Heart right ventricle (tissue), 16 donors: ENCODE measurements around the gene VRK1. TPM values are rescaled to one million over a fixed set of nuclear protein-coding genes. Genes with fewer than 3 reads are reported as not detected.

Experiments used
- ATAC-seq, 8 donors: fragments of 200-7000 bp; cut with Tn5 transposase; one replicate each; pipeline ENCODE4 v1.9.1; 2020; ENCODE audit warnings: mild to moderate bottlenecking in 8 of 8, moderate library complexity in 8 of 8, moderate number of reproducible peaks in 1 of 8
- DNase-seq, 2 donors: peaks; one replicate each; pipeline ENCODE4 v3.0.0-alpha.2; 2020
- H3K27ac ChIP-seq, 10 donors: fragments of 200-600 bp; sonication (generic) in 2 of 10; one replicate each; pipeline versions ENCODE4 v1.5.0 to v1.8.0; 2020 to 2022; ENCODE audit warnings: mild to moderate bottlenecking in 3 of 10
- H3K27me3 ChIP-seq, 7 donors: fragments of 200-600 bp; one replicate each; pipeline ENCODE4 v1.8.0; 2021 to 2022; ENCODE audit warnings: mild to moderate bottlenecking in 2 of 7
- H3K36me3 ChIP-seq, 9 donors: fragments of 200-600 bp; sonication (generic) in 1 of 9; one replicate each; pipeline versions ENCODE4 v1.5.0 to v1.8.0; 2020 to 2022; ENCODE audit warnings: mild to moderate bottlenecking in 2 of 9
- H3K4me1 ChIP-seq, 9 donors: fragments of 200-600 bp; sonication (generic) in 1 of 9; one replicate each; pipeline versions ENCODE4 v1.5.0 to v1.8.0; 2020 to 2022; ENCODE audit warnings: mild to moderate bottlenecking in 4 of 9
- H3K4me3 ChIP-seq, 10 donors: fragments of 200-600 bp; sonication (generic) in 2 of 10; one replicate each; pipeline versions ENCODE4 v1.5.0 to v1.8.0; 2020 to 2022; ENCODE audit warnings: mild to moderate bottlenecking in 7 of 10, moderate library complexity in 2 of 10
- H3K9me3 ChIP-seq, 11 donors: fragments of 200-600 bp in 10 of 11; sonication (generic) in 2 of 11; one replicate each; pipeline versions ENCODE4 v1.5.0 to v1.8.0; 2013 to 2022; ENCODE audit warnings: mild to moderate bottlenecking in 2 of 11, control low read depth in 1 of 11, moderate library complexity in 1 of 11
- WGBS, 2 donors: extraction: QIAGEN DNeasy Blood & Tissue Kit; methylation state at CpG; one replicate each; pipeline ENCODE4 v1.1.7; 2013; ENCODE audit warnings: inconsistent platforms in 1 of 2; 5-methylcytosine and 5-hydroxymethylcytosine counted together
- intact Hi-C, 10 donors: fragments of 100-400 bp; cut with DNase I; formaldehyde crosslinking; loops; one replicate each; pipeline versions ENCODE4 v1.11.1 to v1.14.2; 2022
- polyA plus RNA-seq, 2 donors: library from polyadenylated mRNA; stranded (reverse); fragments of 200-250 nt; gene quantifications; one replicate each; pipeline ENCODE4 v1.2.3, GENCODE V29; 2013
- total RNA-seq, 10 donors: library from RNA; stranded (reverse); fragmentation: NEBNext Ultra II Directional in 3 of 10; extraction: Animal tissue kit (Norgen Biotek cat#: 25700) in 3 of 10; gene quantifications; one replicate each; pipeline versions ENCODE4 v1.2.1 to v1.2.4, GENCODE V29; 2021 to 2023
- TF ChIP-seq, protein P1 (sequence below), 9 donors: fragments of 200-600 bp; sonication (generic) in 2 of 9; IDR thresholded peaks; one replicate each; pipeline versions ENCODE4 v1.5.0 to v1.8.0; 2021 to 2022; ENCODE audit warnings: antibody characterized with exemption in 9 of 9, mild to moderate bottlenecking in 5 of 9, moderate library complexity in 1 of 9
- donor health status: Arrhythmogenic right ventricular cardiomyopathy.
- donor health status: ischemic (EF 13 %, LVEDD 7.1; RV severe dilation, severe dysfunction).
- donor health status: healthy with polysubstance abuse.
- donor health status: DM: no; HTN: yes; CAD: no.
- donor health status: DM: no; HTN: no; CAD: no.
- donor health status: ischemic (EF 25% LVEDD 6.9; RV normal size, moderate dysfunction).
- donor health status: ischemic (EF 25% LVEDD 5.7; RV mildly dilated, moderate dysfunction).
- donor health status: healthy.
- donor health status: DM: yes; HTN: yes; CAD: no.
- donor health status: Ischemic cardiomyopathy.
- donor health status: ischemic (EF 35%, LVEDD 5.7; RV mildly dilated, moderate dysfunction).
- donor health status: nonischemic (EF 11% LVEDD 7.7; RV severe dilation, severe dysfunction).
- donor health status: DM: yes; HTN: yes; CAD: no.
- donor health status: PGD.
- donor health status: ischemic (EF 29% LVEDD 5.4; RV normal size, mild dysfunction).
- donor health status: nonischemic (EF 23%, LVEDD 6.1; RV moderate dilation, normal function).

The VRK1 gene
- total and polyA plus RNA-seq, 12 donors = 2.3 to 9.7 (median 7.2) TPM

DNA sequence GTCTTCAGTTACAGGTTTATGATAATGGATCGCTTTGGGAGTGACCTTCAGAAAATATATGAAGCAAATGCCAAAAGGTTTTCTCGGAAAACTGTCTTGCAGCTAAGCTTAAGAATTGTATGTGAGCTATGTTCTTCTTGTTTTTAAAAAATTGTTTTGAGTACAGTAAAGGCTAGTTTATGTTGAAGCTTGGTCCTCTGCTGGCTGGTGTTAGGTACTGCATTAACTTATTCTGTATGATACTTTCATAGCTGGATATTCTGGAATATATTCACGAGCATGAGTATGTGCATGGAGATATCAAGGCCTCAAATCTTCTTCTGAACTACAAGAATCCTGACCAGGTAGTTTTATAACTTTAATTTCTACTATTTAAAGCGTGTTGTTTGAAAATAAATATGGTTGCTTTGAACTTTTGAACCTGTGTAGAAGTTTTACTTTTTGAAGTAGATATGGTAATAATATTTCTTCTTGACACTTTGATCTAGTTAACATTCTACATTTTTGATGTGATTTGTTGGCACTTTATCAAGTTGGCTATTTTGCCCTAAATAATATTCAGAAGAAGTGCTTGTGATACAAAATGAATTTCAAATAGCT is 55.7 kb downstream of the VRK1 start:
- Histone ChIP-seq H3K9me3 (no peaks in the 10 kb centered on the region), H3K4me1 (no peaks in the 10 kb centered on the region), H3K36me3 (peaks cover 0 to 48% (median 4%) of the 10 kb centered on the region in 9 donors), H3K4me3 (no peak overlapping the region), H3K27me3 (no peaks in the 10 kb centered on the region), H3K27ac (no peak overlapping the region)
- ATAC-seq (no peak), DNase-seq (no peak)
- intact Hi-C loops = no loop called here
- 67 to 72% methylated on average over 4 of the region's 4 CpGs for WGBS, 2 donors
- TF ChIP-seq, protein P1, sequence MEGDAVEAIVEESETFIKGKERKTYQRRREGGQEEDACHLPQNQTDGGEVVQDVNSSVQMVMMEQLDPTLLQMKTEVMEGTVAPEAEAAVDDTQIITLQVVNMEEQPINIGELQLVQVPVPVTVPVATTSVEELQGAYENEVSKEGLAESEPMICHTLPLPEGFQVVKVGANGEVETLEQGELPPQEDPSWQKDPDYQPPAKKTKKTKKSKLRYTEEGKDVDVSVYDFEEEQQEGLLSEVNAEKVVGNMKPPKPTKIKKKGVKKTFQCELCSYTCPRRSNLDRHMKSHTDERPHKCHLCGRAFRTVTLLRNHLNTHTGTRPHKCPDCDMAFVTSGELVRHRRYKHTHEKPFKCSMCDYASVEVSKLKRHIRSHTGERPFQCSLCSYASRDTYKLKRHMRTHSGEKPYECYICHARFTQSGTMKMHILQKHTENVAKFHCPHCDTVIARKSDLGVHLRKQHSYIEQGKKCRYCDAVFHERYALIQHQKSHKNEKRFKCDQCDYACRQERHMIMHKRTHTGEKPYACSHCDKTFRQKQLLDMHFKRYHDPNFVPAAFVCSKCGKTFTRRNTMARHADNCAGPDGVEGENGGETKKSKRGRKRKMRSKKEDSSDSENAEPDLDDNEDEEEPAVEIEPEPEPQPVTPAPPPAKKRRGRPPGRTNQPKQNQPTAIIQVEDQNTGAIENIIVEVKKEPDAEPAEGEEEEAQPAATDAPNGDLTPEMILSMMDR (IDR thresholded peaks at IDR 0.05) = peak; percentile 20 to 71 (median 56)

DNA sequence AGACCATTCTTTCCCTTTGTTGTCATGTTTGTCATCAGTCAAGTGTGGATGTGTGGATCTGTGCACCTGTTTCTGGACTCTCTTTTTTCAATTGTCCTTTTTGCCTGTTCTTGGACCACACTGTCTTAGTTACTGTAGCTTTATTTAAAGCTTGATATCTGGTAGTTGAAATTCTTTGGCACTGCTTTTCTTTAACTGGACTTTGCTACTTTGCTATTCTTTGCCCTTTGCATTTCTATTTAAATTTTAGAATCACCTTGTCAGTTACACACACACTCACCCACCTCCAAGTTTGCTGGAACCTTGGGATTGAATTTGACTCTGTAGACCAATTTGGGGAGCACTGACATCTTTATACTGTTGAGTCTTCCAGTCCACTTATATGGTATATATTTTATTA is 61.5 kb downstream of the VRK1 start:
- H3K27me3 ChIP-seq = no peaks in the 10 kb centered on the region
- ATAC-seq = no peak
- intact Hi-C loops = no loop called here

DNA sequence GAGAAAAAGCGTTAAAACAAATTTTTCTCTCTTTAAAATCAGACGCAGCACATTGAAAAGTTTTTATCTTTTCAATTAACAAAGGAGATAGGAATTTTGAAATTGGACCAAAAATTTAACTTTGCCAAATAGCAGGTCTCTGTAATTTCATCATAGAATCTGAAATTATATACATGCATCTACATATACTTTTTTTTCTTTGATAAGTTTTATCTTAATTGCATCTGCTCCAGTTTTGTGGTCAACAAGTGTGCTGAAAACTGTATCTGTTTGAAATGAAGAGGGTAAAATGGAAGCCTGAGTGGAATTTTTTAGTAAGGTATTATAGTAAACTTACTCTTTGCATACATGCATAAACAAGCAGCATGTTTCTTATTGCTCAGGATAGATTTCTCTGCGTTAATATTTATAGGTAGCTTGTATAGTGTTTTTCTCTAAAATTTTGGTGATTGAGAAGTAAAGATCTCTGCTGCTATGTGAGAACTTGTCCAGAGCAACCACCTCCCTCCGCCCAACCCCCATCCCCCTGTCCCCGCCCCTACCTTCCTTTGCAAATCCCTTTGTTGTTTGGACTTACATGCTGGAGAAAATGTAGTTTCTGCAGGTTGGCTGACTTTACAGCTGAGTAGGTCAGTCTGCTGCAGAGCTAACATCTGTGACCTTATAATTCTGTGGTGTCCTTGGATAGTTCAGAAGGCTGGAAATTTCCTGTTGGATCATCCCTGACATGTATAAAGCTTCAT is 64.6 kb downstream of the VRK1 start:
- intact Hi-C loops = no loop called here
- Histone ChIP-seq H3K27ac (no peak overlapping the region), H3K4me3 (no peak overlapping the region), H3K27me3 (no peaks in the 10 kb centered on the region), H3K9me3 (no peaks in the 10 kb centered on the region), H3K36me3 (peaks cover 0 to 25% (median 0%) of the 10 kb centered on the region in 9 donors), H3K4me1 (no peaks in the 10 kb centered on the region)
- ATAC-seq (no peak), DNase-seq (no peak)
- 79 to 86% methylated on average over 5 of the region's 5 CpGs for WGBS, 2 donors
- TF ChIP-seq, protein P1 (IDR thresholded peaks at IDR 0.05) = no peak

More for the DNA sequence above, 61.5 kb downstream of the VRK1 start:
- Histone ChIP-seq H3K36me3 (peaks cover 0 to 47% (median 4%) of the 10 kb centered on the region in 9 donors), H3K9me3 (no peaks in the 10 kb centered on the region), H3K27ac (no peak overlapping the region), H3K4me3 (no peak overlapping the region), H3K4me1 (no peaks in the 10 kb centered on the region)
- no peak for DNase-seq
- TF ChIP-seq, protein P1 (IDR thresholded peaks at IDR 0.05) = no peak

DNA sequence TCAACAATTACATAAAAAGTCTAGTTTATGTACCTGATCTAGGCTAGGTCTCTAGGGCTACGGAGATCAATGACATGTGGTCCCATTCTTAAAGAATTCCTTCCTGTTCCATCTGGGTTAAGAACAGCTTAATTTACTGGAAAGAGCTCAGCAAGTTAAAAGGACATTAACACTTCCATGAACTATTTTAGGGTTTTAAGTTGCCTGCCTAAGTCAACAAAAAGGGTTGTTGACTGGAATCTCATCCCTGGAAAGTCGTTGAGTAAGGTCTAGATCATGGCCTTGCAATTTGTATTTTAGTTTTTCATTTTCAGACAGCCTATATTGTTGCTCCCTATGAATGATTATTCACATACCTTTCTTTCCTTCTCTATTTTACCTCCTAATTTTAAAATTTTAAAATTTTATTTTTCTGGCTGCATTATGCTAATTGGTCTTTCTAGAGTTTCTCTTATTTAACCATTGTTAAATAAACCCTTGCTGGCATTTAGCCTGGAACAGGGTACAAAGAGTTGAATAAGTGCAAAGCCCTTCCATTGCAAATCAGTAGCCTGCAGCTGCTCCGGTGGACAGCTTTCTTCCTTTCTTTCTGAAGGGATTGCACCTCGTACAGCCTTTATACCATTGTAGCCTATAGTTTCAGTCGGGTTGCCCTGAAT is 66.3 kb downstream of the VRK1 start:
- TF ChIP-seq, protein P1 (IDR thresholded peaks at IDR 0.05) = no peak
- H3K36me3 ChIP-seq = peaks cover 0 to 15% (median 0%) of the 10 kb centered on the region in 9 donors
- ATAC-seq (no peak), DNase-seq (no peak)
- H3K4me1 ChIP-seq = no peaks in the 10 kb centered on the region
- 85 to 89% methylated on average over 5 of the region's 5 CpGs for WGBS, 2 donors
- no peaks in the 10 kb centered on the region for H3K9me3 ChIP-seq
- H3K27me3 ChIP-seq = no peaks in the 10 kb centered on the region
- H3K27ac ChIP-seq = no peak overlapping the region
- H3K4me3 ChIP-seq = no peak overlapping the region
- intact Hi-C loops = no loop called here
